GM10266 (cell line): Measurements from ENCODE around the gene S1PR3.

ENCODE experiments used
- DNase-seq: peaks from one replicate; pipeline ENCODE4 v3.0.0; 2012; ENCODE audit errors: extremely low spot score
- CTCF ChIP-seq: IDR thresholded peaks from 2 replicates; pipeline ENCODE4 v1.5.1; 2012; ENCODE audit warnings: mild to moderate bottlenecking, low read depth; ENCODE audit not compliant: control insufficient read depth, insufficient read depth; ENCODE audit errors: missing control alignments

The S1PR3 gene

GRCh38 chr9:89010526-89011111, 19.4 kb downstream of the S1PR3 start:
- TF ChIP-seq CTCF: no peak
- DNase-seq: no peak

GRCh38 chr9:89011683-89012082, 20.4 kb downstream of the S1PR3 start:
- no peak for TF ChIP-seq CTCF

DNA sequence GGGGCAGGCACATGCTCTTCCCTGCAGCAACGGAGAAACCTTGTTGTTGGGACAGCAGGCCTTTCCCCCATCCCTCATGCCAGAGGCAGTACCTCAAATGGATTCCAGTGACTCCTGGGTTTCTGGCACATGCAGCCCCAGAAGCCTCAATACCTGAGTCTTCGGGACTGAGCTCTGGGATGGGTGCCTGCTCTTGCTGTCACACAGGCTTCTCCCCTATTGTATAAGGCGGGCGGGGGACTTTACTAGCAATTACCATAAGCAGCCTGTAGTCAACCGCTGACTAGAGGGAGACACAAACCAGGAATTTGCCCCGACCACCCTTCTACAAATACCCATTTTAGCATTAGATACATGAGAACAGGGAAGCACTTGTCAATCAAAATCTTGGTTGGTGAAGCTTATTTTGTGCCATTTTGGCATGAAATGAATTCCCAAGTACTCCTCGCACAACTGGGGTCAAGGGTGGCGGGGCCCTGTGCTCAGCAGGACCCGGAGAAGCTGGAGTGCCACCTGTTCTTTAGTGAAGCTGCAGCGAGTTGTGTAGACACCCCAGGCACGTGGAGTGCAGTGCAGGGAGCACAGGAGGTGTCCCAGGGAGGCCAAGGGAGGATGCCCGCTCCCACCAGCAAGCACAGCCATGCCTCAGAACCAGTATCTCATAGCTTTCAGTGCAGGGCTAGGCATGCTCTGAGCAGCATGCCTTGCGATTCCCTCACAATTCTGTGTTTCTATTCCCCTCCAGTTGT, 21.2 kb downstream of the S1PR3 start:
- no peak for TF ChIP-seq CTCF
- DNase-seq: no peak

More at GRCh38 chr9:89011683-89012082, 20.4 kb downstream of the S1PR3 start:
- DNase-seq: no peak

DNA sequence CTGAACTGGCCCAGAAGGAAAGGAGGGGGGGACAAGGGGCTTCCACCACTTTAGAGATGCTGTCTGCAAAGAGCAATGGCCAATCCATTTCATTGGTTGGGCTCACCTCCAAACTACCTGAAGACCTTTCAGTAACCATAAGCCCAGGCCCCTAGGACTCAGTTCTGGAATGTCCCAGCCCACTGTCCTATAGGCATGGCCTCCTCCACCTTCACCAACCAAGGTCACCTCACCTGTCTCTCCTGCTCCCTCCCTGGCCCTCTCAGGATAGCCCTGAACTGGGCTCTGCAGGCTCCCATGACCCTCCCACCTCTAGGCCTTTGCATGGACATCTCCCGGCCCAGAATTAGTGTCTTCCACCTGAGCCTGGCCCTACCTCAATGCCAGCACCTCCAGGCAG, 22.4 kb downstream of the S1PR3 start:
- no peak for DNase-seq
- TF ChIP-seq CTCF: no peak

DNA sequence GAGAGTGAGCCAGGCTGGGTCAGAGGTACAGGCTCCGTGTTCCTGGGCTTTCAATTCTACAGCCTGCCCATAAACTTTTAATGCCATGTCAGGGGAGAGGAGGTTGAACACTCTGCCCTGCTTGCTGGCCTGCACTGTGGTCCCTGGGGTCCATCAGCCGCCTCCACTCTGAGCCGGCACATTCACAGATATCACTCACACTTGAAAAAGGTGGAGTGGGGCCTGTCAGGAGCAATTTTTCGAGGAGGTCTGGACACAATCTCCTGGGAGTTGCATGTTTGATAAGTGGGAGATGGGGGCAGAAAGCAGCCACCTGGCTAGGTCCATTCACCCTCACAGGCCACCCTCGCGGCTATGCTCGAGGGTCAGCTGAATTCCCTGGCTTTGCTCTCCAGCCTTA, 22.9 kb downstream of the S1PR3 start:
- no peak for TF ChIP-seq CTCF
- DNase-seq: no peak

DNA sequence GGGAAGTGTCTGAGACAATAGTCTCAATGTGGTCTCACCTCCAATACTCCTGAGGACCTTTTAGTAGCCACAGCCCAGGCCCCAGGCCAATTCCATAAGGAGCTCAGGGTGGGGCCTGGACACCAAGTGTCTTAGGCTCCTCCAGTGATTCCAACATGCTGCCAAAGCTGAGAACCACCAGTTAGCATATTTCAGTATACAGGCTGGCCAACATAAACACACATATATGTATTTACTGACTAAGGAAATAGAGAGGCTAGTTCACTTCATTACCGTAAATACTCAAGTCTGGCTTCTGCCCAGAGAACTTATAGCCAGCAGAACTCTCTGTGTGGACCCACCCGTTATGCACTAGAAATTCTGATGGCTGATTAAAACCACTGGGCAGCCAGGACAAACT, 24.1 kb downstream of the S1PR3 start:
- TF ChIP-seq CTCF: no peak

GRCh38 chr9:89020754-89021153, 29.5 kb downstream of the S1PR3 start:
- DNase-seq: no peak
- no peak for TF ChIP-seq CTCF

More for the DNA sequence above, 24.1 kb downstream of the S1PR3 start:
- no peak for DNase-seq
